K562 (cell line): Measurements from ENCODE around the gene ZMIZ1. TPM values are rescaled to one million over a fixed set of nuclear protein-coding genes. Genes with fewer than 3 reads are reported as not detected.

Source experiments
- BRD9 ChIP-seq: fragments of 450-650 bp; IDR thresholded peaks from 2 replicates; pipeline ENCODE4 v1.6.1; 2018; ENCODE audit warnings: low read depth; ENCODE audit not compliant: partially characterized antibody
- CTCF ChIP-seq, 3 experiments: IDR thresholded peaks in 2 of 3; conservative IDR thresholded peaks in 1 of 3; 2 replicates each; pipeline ENCODE4 v1.5.1; 2011 to 2012; ENCODE audit warnings: low read length in 3 of 3, mild to moderate bottlenecking in 3 of 3, control low read depth in 2 of 3, improper control_type of control experiment in 1 of 3, inconsistent platforms in 1 of 3, low read depth in 1 of 3, mixed read lengths in 1 of 3, moderate library complexity in 1 of 3; ENCODE audit not compliant: insufficient read depth in 2 of 3
- DMBX1 ChIP-seq: fragments of 250-450 bp; sonication (Bioruptor Pico); IDR thresholded peaks from 2 replicates; pipeline ENCODE4 v1.8.0; 2022; ENCODE audit warnings: inconsistent platforms, mild to moderate bottlenecking, moderate library complexity, borderline replicate concordance
- EZH2 ChIP-seq: IDR thresholded peaks from 2 replicates; pipeline ENCODE4 v1.6.1; 2012; ENCODE audit warnings: low read depth, mild to moderate bottlenecking, inconsistent platforms, low read length, borderline replicate concordance
- HCFC1 ChIP-seq: IDR thresholded peaks from 2 replicates; pipeline ENCODE4 v1.6.1; 2012; ENCODE audit warnings: low read depth, low read length, improper control_type of control experiment
- HMGXB4 ChIP-seq: sonication (generic); formaldehyde crosslinking; IDR thresholded peaks from 2 replicates; pipeline ENCODE4 v1.8.1; 2023; ENCODE audit warnings: mild to moderate bottlenecking, missing genetic modification reagents
- MAFK ChIP-seq: IDR thresholded peaks from 2 replicates; pipeline ENCODE4 v1.6.1; 2011; ENCODE audit warnings: low read length, improper control_type of control experiment
- NCOA2 ChIP-seq, 2 experiments: fragments of 450-650 bp; IDR thresholded peaks; 2 replicates each; pipeline ENCODE4 v1.6.1; 2018; ENCODE audit warnings: mild to moderate bottlenecking in 2 of 2, moderate library complexity in 1 of 2; ENCODE audit not compliant: partially characterized antibody in 2 of 2
- NKRF ChIP-seq: fragments of 450-650 bp; IDR thresholded peaks from 2 replicates; pipeline ENCODE4 v1.6.1; 2016; ENCODE audit warnings: borderline replicate concordance
- PHTF2 ChIP-seq: fragments of 250-450 bp; sonication (Bioruptor Pico); IDR thresholded peaks from 2 replicates; pipeline ENCODE4 v1.5.0; 2021; ENCODE audit warnings: mild to moderate bottlenecking
- POLR2G ChIP-seq: fragments of 200-400 bp; formaldehyde crosslinking; IDR thresholded peaks from 2 replicates; pipeline ENCODE4 v1.6.1; 2017; ENCODE audit warnings: low read depth, mild to moderate bottlenecking, antibody characterized with exemption, low read length, moderate library complexity
- PTTG1 ChIP-seq: fragments of 450-650 bp; IDR thresholded peaks from 2 replicates; pipeline ENCODE4 v1.6.1; 2016; ENCODE audit warnings: low read depth, mild to moderate bottlenecking, missing genetic modification characterization, missing compliant biosample characterization
- RBBP5 ChIP-seq: fragments of 200-600 bp; sonication (generic); IDR thresholded peaks from 2 replicates; pipeline ENCODE4 v1.6.1; 2012; ENCODE audit warnings: borderline replicate concordance, mild to moderate bottlenecking, low read length, control low read depth, inconsistent platforms; ENCODE audit not compliant: insufficient read depth, poor library complexity, severe bottlenecking
- THAP7 ChIP-seq: fragments of 250-450 bp; sonication (Bioruptor Pico); IDR thresholded peaks from 2 replicates; pipeline ENCODE4 v1.5.0; 2021
- U2AF1 ChIP-seq: fragments of 200-400 bp; formaldehyde crosslinking; optimal IDR thresholded peaks from 2 replicates; pipeline ENCODE3; 2017; ENCODE audit warnings: mild to moderate bottlenecking, low read depth, low read length, moderate library complexity
- ZNF133 ChIP-seq: fragments of 250-450 bp; sonication (Bioruptor Pico); IDR thresholded peaks from 2 replicates; pipeline ENCODE4 v1.4.0; 2020; ENCODE audit warnings: mild to moderate bottlenecking
- ZNF76 ChIP-seq: fragments of 250-450 bp; sonication (Bioruptor Pico); IDR thresholded peaks from 2 replicates; pipeline ENCODE4 v1.4.0; 2020; ENCODE audit warnings: mild to moderate bottlenecking, moderate library complexity, borderline replicate concordance
- ZNF785 ChIP-seq: fragments of 250-450 bp; sonication (Bioruptor Pico); IDR thresholded peaks from 2 replicates; pipeline ENCODE4 v1.4.0; 2020; ENCODE audit warnings: mild to moderate bottlenecking
- polyA plus RNA-seq, 8 experiments: library from polyadenylated mRNA; depleted of rRNA in 4 of 8; stranded (reverse) in 5 of 8; unstranded in 3 of 8; fragments of >200 nt; fragmentation: Nextera tagmentation in 2 of 8; fragmentation: Illumina TruSeq in 1 of 8; extraction: Ambion mirVana in 2 of 8; extraction: Trizol in 1 of 8; gene quantifications; 2 replicates each; pipeline versions ENCODE4 v1.2.1 to v1.2.3, GENCODE V29; 2011 to 2014; ENCODE audit warnings: inconsistent platforms in 1 of 8, missing spikeins in 1 of 8
- total RNA-seq, 7 experiments: library from RNA; depleted of rRNA in 6 of 7; stranded (reverse); fragments of >200 nt in 6 of 7; fragmentation: Illumina TruSeq in 2 of 7; extraction: Trizol in 2 of 7; gene quantifications; 2 replicates each; pipeline versions ENCODE4 v1.2.1 to v1.2.3, GENCODE V29; 2011 to 2021; ENCODE audit warnings: low replicate concordance in 1 of 7

Gene ZMIZ1
- total and polyA plus RNA-seq, 9 of the 15 experiments (the other 6 are each of a cell fraction or from before 2014, with no cell fraction given) = 1.0 to 37.3 (median 4.3) TPM

- TF ChIP-seq CTCF (IDR thresholded peaks at IDR 0.05 in 2 of 3, conservative IDR thresholded peaks at IDR 0.05 in 1 of 3; ENCODE audit: insufficient read depth in 2 of 3, low read depth in 1 of 3, low read length in 3 of 3) = peak; percentile 92 to 94 (median 94)
- TF ChIP-seq RBBP5 = peak; percentile 77
- peak; percentile 89 for TF ChIP-seq HMGXB4 (CRISPR knock-in tag)
- TF ChIP-seq EZH2 = no peak
- TF ChIP-seq NCOA2 (IDR thresholded peaks at IDR 0.05; ENCODE audit: partially characterized antibody in 2 of 2) = no peak
- no peak for TF ChIP-seq PHTF2
- TF ChIP-seq PTTG1 (tag) = no peak
- no peak for TF ChIP-seq DMBX1 (CRISPR knock-in tag)
- TF ChIP-seq POLR2G = peak; percentile 98
- no peak for TF ChIP-seq BRD9
- TF ChIP-seq ZNF133 = no peak
- TF ChIP-seq U2AF1 = peak; percentile 94
- TF ChIP-seq HCFC1 = no peak; the same call in none of the 2 replicates
- no peak for TF ChIP-seq ZNF785 (CRISPR knock-in tag)
- TF ChIP-seq NKRF = no peak
- 0 out of 2 replicates have a peak, but pooled peaks have one; percentile 19 for TF ChIP-seq THAP7
- TF ChIP-seq ZNF76 (CRISPR knock-in tag) = peak; percentile 15; the same call in 1 of the 2 replicates
- TF ChIP-seq MAFK = 0 out of 2 replicates have a peak, but pooled peaks have one; percentile 1
Observed at GRCh38 chr10:79347226-79347893, 278.6 kb downstream of the ZMIZ1 start, which contains the start of gene PPIF (continued).
